Measurements from ENCODE around the gene PTEN.

- TF ChIP-seq POLR2A (IDR thresholded peaks at IDR 0.05; ENCODE audit: low read depth, low read length) = no peak
- TF ChIP-seq CTCF (IDR thresholded peaks at IDR 0.05; ENCODE audit: extremely low read depth in 1 of 2, insufficient read depth in 1 of 2, low read depth in 1 of 2, low read length in 2 of 2) = no peak
- TF ChIP-seq JUN (IDR thresholded peaks at IDR 0.05; ENCODE audit: borderline replicate concordance, insufficient read depth, insufficient read length, low read depth) = no peak
- TF ChIP-seq POLR2AphosphoS5 (IDR thresholded peaks at IDR 0.05; ENCODE audit: insufficient read depth, low read depth, low read length) = no peak
- no peak for TF ChIP-seq EZH2 (IDR thresholded peaks at IDR 0.05; ENCODE audit: borderline replicate concordance, low read depth, low read length, severe bottlenecking)
- TF ChIP-seq GATA2 (IDR thresholded peaks at IDR 0.05; ENCODE audit: insufficient read depth, insufficient read length, low read depth, low read length) = no peak
- TF ChIP-seq MAX (IDR thresholded peaks at IDR 0.05; ENCODE audit: insufficient read depth, insufficient read length) = no peak
- no peak for TF ChIP-seq MYC (IDR thresholded peaks at IDR 0.05; ENCODE audit: low read depth, low read length)
- no peak for TF ChIP-seq FOS (IDR thresholded peaks at IDR 0.05; ENCODE audit: borderline replicate concordance, insufficient read depth, low read length)
Measured at GRCh38 chr10:87849001-87849400, 14.4 kb upstream of the PTEN start.
